Measurements from ENCODE around the gene MGLL.

DNA sequence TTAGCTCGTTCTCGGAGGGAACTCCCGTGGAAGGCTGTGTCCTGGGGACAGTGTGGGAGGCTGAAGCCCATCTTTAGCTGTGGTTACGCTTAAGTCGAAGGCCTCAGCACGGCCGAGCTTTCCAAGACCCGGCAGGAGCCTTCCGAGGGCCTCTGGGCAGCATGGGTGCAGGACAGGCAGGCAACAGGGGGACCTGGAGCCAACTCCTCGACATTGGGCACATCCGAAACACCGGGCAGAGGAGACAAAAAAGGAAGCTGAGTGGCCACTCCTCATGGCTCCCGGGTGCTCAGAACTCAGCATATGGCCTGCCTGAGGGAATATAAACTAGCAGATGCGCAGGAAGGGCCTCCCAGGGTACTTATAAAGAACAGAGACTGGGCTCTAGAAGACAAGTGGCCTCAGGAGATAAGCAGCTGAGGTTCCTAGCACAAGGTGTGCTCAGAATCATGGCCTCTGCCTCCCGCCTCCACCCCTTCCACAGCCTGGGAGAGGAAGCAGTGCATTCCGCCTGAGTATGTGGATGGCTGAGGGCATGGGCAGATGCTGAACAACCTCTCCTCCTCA lies 115.4 kb downstream of the MGLL start:
- TF ChIP-seq CTCF (IDR thresholded peaks at IDR 0.05) (no peak), POLR2A (IDR thresholded peaks at IDR 0.05) (no peak)

All from right lobe of liver (tissue), 4 donors.